ENCODE data around the gene DCLRE1C. TPM values are rescaled to one million over a fixed set of nuclear protein-coding genes. Genes with fewer than 3 reads are reported as not detected.
"Not testable (repeated sequence)": the region's sequence is repeated elsewhere in the genome, so short reads cannot be mapped to it uniquely, and the experiment has no call there.

The DCLRE1C gene
- 10 to 100 TPM; 29.2 to 47.4 TPM for total RNA-seq

DNA sequence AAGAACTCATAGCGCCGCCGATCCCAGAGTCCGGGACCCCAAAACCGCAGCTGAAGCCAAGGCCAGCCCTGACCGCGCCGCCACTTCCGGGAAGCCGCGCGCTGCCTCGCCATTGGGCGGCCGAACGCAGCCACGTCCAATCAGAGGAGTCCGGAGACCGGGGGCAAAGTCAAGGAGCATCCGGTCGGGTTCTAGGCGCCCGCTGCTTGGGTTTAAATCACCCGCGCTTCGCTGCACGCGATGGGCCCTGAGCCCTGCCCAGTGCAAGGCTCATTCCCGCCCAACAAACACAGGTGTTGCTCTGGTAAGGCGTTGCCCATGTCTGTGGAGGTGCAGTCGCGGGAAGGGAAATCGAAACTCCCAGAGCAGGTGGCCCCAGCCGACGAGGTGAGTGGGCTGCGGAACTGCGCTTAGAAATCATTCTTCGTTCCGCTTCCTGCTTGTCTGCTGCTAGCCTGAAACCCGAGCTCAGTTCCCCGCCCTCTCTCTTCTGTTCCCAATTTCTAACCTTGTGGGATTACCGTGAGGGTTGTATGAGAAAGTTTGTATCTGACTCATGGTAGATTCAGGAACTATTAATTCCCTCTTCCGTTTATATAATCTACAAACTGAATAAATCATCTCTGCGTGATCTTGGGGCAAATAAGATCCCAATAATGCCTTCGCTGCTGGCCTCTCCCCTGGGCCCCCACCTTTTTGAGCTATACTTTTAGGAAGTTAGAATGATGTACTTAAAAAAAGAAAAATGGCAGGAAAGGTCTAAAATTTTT, at the start of gene DCLRE1C:
TSS of gene DCLRE1C (minus strand) at position 96 of the 770 bp plus-strand sequence. CDS start at position 10, 86 bp downstream.
- H3K4me1 Mint-ChIP-seq: peaks cover 60% of the 10 kb centered on the region
- CTCF ChIA-PET: interaction anchor here (0.5 to 3.2 kb wide), 8 partner anchors 17 to 1652 kb away, joined by 3 to 14 read pairs (median 4); partner anchors contain the start of gene SUV39H2
- H3K9me3 Mint-ChIP-seq (ENCODE audit: low read depth): no peaks in the 10 kb centered on the region
- H3K27ac Mint-ChIP-seq: peak within 1 kb of the TSS; percentile 98
- DNase-seq (peak; percentile 96), ATAC-seq (peak; percentile 92)
- peaks cover 31% of the 10 kb centered on the region for H3K36me3 Mint-ChIP-seq
- no peaks in the 10 kb centered on the region for H3K27me3 Mint-ChIP-seq
- peak within 1 kb of the TSS; percentile 81 for H3K4me3 Mint-ChIP-seq

DNA sequence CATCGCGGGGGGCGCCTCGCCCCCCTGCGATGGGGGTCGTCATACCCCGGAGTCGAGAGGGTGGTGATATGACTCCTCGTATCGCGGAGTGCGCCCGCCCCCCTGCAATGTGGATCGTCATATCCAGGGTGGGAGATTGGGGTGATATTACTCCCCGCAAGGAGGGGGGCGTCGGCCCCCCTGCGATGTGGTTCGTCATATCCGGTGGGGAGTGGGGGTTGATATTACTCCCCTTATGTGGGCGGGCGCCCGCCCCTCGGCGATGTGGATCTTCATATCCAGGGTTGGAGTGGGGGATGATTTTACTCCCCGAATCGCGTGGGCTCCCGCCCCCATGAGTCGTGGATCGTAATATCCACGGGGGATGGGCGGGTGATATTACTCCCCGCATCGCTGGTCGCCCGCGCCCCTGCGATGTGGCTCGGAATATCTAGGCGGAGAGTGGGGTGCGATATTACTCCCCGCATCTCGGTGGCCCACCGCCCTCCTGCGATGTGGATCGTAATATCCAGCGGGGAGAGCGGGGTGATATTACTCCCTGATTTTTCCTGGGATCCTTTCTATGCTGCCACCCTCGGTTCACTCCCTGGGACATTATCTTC, 42.2 kb upstream of the DCLRE1C start:
- Mint-ChIP-seq H3K4me3 (no peak overlapping the region), H3K36me3 (no peaks in the 10 kb centered on the region), H3K4me1 (peaks cover 7% of the 10 kb centered on the region), H3K9me3 (ENCODE audit: low read depth) (no peaks in the 10 kb centered on the region), H3K27me3 (peaks cover 5% of the 10 kb centered on the region), H3K27ac (no peak overlapping the region)
- no peak for ATAC-seq
- CTCF ChIA-PET: no interaction called here
- no peak for DNase-seq

DNA sequence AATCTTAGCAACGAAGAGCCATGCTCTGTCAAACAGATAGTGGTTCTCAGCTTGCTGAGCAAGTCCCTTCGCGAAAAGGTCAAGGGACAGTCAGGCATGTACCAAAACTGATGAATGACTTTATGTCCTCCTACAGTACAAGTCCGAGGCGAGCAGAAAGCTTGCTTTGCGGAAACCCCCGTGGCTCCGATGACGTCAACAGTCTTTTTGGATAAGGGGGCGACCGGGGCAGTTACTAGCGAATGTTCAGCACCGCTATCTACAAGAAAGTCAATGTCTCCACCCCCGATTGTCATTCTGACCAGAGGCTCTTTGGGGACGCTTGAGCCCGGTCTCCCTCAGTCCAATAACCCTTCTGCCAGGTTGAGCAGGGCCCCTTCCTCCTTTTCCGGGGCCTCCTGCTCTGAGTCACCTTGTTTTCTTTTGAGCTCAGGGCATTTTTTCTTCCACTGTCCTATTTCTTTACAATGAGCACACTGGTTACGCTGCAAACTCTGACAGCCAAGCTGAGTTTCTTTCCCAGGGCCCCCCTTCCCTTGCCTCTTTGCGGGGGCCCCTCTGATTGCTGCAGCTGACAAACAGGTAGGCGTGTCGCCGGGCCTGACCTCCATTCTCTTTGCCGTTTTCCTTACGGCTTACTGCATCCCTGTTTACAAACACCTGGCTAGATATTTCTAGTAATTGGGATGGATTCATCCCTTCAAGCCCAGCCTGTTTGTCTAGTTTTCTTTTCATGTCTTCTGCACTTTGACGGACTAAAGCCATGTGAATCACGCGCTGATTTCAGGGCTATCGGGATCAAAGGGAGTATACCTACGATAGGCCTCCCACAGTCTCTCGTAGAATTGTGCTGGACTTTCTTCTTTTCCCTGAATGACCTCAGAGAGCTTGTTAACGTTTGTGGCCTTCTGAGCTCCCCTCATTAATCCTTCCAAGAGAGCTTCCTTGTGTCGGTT, 39.9 kb upstream of the DCLRE1C start:
- peaks cover 14% of the 10 kb centered on the region for H3K4me1 Mint-ChIP-seq
- not testable (repeated sequence) for ATAC-seq; H3K4me3 Mint-ChIP-seq; H3K36me3 Mint-ChIP-seq; H3K9me3 Mint-ChIP-seq (ENCODE audit: low read depth); H3K27ac Mint-ChIP-seq; DNase-seq; H3K27me3 Mint-ChIP-seq
- CTCF ChIA-PET: interaction anchor here (1.4 kb wide), 1 partner anchor 112 kb away, joined by 3 read pairs; no protein-coding TSS in a partner anchor

DNA sequence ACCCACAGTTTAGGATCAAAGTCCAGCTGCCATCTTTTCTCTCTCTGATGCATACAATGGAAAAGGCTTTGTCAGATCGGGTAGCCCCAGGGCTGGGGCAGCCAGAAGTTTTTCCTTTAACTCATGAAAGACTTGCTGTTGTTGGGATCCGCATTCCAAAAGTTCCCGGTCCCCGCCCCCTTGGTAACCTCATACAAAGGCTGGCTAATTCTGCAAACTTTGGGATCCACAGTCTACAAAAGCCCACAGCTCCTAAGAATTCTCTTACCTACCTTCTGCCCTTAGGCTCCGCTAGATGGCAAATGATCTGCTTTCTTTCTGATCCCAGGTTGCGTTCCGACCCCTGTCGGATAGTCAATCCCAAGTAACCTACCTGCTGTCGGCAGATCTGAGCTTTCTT, 38.4 kb upstream of the DCLRE1C start:
- H3K4me3 Mint-ChIP-seq; H3K27me3 Mint-ChIP-seq; H3K27ac Mint-ChIP-seq; CTCF ChIA-PET; H3K36me3 Mint-ChIP-seq; ATAC-seq; DNase-seq; H3K9me3 Mint-ChIP-seq (ENCODE audit: low read depth): not testable (repeated sequence)
- peaks cover 14% of the 10 kb centered on the region for H3K4me1 Mint-ChIP-seq

DNA sequence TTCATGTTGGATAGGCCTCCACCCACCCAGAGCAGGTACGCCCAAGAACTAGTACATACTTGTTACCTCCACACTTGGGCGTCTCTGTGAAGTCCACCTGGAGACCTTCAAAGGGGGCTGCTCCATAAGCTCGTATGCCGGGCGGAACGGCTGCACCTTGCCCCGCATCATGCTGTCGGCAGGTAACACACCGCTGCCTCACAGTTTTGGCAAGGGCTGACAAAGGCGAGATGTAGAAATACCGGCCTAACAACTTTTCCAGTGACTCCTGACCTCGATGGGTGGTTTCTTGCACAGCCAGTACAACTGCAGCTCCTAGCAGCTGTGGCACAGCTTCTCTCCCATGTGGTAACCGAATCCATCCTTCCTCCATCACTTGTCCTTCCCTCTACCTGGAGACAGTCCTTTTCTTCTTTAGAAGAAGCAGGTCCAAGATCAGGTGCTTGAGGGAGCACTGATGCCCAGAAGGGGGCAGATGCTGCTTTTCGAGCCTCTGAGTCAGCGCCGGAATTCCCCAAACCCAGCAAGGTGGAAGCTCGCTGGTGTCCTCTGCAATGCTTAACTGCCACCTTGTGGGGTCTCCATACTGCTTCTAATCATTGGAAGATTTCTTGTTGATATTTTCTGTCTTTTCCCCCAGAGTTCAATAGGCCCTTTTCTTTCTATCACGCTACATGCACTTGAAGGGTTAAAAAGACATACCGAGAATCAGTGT, 37.3 kb upstream of the DCLRE1C start:
- H3K27ac Mint-ChIP-seq; H3K4me3 Mint-ChIP-seq; H3K36me3 Mint-ChIP-seq; H3K27me3 Mint-ChIP-seq; H3K9me3 Mint-ChIP-seq (ENCODE audit: low read depth); ATAC-seq: not testable (repeated sequence)
- DNase-seq: peak; percentile 68
- peaks cover 14% of the 10 kb centered on the region for H3K4me1 Mint-ChIP-seq
- CTCF ChIA-PET: interaction anchor here (0.7 to 1.4 kb wide), 2 partner anchors 32 to 89 kb away, joined by 3 read pairs; partner anchors contain the start of gene MEIG1

DNA sequence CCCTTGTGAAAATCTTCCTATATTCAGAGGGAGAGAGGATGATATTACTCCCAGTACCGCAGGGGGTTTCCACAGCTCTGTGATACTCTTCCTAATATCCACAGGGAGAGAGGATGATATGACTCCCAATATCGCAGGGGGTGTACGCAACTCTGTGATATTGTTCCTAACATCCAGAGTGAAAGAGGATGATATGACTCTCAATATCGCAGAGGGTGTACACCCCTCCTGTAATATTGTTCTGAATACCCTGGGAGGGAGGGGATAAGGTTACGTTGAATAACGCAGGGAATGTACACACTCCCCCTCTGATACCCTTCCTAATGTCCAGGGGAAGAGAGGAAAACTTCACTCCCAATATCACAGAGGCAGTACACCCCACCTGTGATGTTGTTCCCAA, 35.7 kb upstream of the DCLRE1C start:
- peaks cover 14% of the 10 kb centered on the region for H3K4me1 Mint-ChIP-seq
- H3K36me3 Mint-ChIP-seq; H3K27me3 Mint-ChIP-seq; H3K9me3 Mint-ChIP-seq (ENCODE audit: low read depth); ATAC-seq; H3K4me3 Mint-ChIP-seq; H3K27ac Mint-ChIP-seq; CTCF ChIA-PET; DNase-seq: not testable (repeated sequence)

DNA sequence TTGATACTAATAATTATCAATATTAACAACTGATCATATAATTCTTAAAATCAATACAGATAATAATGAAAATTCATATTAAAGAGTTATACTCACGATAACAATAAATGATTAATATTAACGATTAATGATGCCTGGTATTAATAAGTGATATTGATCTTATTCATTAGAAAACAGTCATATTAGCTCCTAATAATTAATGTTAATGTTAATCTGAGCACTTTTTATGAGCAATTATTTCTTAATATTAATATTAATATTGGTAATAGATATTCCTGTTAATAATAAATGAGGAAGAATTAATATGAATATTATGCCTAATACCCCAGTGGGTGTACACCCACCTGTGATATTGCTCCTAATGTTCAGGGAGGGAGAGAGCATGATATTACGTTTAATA, 28.8 kb upstream of the DCLRE1C start:
- CTCF ChIA-PET: interaction anchor here (0.6 kb wide), 1 partner anchor 11 kb away, joined by 3 read pairs; no protein-coding TSS in a partner anchor
- ATAC-seq (no peak), DNase-seq (no peak)
- no peaks in the 10 kb centered on the region for H3K36me3 Mint-ChIP-seq
- H3K27ac Mint-ChIP-seq: no peak overlapping the region
- H3K27me3 Mint-ChIP-seq: no peaks in the 10 kb centered on the region
- H3K9me3 Mint-ChIP-seq (ENCODE audit: low read depth): no peaks in the 10 kb centered on the region
- no peaks in the 10 kb centered on the region for H3K4me1 Mint-ChIP-seq
- H3K4me3 Mint-ChIP-seq: no peak overlapping the region

DNA sequence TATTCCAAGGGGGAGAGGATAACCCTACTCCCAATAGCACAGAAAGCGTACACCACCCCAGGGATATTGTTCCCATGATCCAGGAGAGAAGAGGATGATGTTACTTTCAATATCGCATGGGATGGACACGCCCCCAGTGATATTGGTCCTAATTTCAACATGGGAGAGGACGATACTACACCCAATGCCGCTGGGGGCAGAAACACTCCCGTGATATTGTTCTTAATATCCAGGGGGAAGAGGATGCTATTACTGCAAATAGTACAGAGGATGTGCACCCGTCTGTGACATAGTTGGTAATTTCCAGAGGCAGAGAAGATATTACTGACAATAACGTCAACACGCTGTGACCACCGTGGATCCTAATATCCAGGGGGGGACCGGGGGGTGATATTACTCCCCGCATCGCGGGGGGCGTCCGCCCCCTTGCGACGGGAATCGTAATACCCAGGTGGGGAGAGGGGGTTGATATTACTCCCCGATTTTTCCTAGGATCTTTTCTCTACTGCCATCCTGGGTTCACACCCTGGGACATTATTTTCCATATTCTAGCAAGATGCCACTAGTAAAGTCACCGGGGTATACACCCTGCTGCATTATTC, 21.9 kb upstream of the DCLRE1C start:
- peaks cover 2% of the 10 kb centered on the region for H3K27me3 Mint-ChIP-seq
- H3K36me3 Mint-ChIP-seq: no peaks in the 10 kb centered on the region
- DNase-seq (no peak), ATAC-seq (no peak)
- CTCF ChIA-PET: no interaction called here
- no peak overlapping the region for H3K27ac Mint-ChIP-seq
- H3K4me1 Mint-ChIP-seq: no peaks in the 10 kb centered on the region
- H3K9me3 Mint-ChIP-seq (ENCODE audit: low read depth): no peaks in the 10 kb centered on the region
- H3K4me3 Mint-ChIP-seq: no peak overlapping the region

DNA sequence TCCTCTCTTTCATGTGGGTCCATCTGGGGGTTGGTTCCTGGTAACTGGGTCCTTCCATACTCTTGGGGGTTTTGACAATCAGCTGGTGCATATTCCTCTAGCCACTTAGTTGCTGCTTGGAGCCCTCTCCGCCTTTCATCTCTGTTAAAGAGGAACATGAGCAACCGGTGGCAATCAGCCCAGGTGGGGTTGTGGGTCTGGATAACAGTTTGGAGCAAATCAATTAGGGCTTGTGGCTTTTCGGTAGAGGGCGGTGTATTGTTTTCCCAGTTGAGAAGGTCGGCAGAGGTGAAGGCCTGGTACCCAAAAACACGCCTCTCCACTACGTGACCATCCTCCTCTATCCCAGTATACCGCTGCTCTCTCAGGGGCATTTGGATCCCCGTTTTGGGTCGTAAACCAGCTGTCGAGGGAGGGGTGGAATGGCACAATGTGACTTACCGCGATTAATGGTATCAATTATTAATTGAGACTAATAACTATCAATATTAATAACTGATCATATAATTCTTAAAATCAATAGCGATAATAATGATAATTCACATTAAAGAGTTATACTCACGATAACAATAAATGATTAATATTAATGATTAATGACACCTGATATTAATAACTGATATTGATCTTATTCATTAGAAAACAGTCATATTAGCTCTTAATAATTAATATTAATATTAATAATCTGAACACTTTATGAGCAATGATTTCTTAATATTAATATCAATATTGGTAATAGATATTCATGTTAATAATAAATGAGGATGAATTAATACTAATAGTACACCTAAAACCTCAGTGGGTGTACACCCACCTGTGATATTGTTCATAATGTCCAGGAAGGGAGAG, 20.5 kb upstream of the DCLRE1C start:
- not testable (repeated sequence) for H3K9me3 Mint-ChIP-seq (ENCODE audit: low read depth); H3K27me3 Mint-ChIP-seq; H3K27ac Mint-ChIP-seq; H3K4me3 Mint-ChIP-seq; H3K36me3 Mint-ChIP-seq; ATAC-seq; DNase-seq; H3K4me1 Mint-ChIP-seq
- CTCF ChIA-PET: interaction anchor here (0.6 to 1.9 kb wide), 2 partner anchors 15 to 1456 kb away, joined by 3 to 7 read pairs; partner anchors contain the start of gene MEIG1

DNA sequence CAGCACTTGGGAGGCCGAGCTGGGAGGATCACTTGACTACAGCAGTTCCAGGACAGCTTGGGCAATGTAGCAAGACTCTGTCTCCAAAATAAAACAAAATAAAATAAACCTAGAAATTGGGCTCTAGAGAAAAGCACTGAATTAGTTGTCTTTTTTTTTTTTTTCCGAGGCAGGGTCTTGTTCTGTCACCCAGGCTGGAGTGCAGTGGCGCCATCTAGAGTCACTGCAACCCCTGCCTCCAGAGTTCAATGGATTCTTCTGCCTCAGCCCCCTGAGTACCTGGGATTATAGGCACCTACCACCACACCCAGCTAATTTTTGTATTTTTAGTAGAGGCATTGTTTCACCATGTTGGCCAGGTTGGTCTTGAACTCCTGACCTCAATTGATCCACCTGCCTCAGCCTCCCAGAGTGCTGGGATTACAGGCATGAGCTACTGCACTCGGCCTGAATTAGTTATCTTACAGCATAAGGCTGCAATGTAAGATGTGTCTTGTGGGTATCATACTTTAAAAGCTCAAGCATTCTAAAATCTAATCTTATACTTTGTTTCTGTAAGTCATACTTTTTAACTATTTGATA, 18.1 kb upstream of the DCLRE1C start:
- Mint-ChIP-seq H3K36me3 (no peaks in the 10 kb centered on the region), H3K27ac (no peak overlapping the region), H3K27me3 (peaks cover 2% of the 10 kb centered on the region), H3K4me1 (peaks cover under 1% of the 10 kb centered on the region), H3K9me3 (ENCODE audit: low read depth) (no peaks in the 10 kb centered on the region), H3K4me3 (no peak overlapping the region)
- CTCF ChIA-PET: interaction anchor here (0.7 to 2.2 kb wide), 15 partner anchors 9 to 746 kb away, joined by 3 to 14 read pairs (median 3); partner anchors contain the start of genes CDNF, DCLRE1C, HSPA14 and MSANTD7
- DNase-seq (peak; percentile 63), ATAC-seq (peak; percentile 60)

DNA sequence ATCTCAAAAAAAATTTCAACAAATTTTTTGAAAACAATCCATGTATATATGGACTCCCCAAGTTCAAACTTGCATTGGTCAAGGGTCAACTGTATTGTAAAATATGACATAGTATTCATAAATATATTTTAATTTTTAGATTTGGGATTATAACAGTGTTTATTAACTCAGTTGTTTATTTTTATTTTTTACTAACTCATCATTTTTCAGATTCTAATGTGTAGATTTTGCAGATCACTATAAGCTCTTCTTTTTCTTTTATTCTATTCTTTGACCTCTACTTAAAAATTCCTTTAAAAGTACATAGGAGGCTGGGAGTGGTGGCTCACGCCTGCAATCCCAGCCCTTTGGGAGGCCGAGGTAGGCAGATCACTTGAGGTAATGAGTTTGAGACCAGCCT, 14.0 kb upstream of the DCLRE1C start:
- no peaks in the 10 kb centered on the region for H3K36me3 Mint-ChIP-seq
- peaks cover 3% of the 10 kb centered on the region for H3K27me3 Mint-ChIP-seq
- peaks cover 4% of the 10 kb centered on the region for H3K4me1 Mint-ChIP-seq
- H3K4me3 Mint-ChIP-seq: no peak overlapping the region
- H3K9me3 Mint-ChIP-seq (ENCODE audit: low read depth): no peaks in the 10 kb centered on the region
- ATAC-seq (no peak), DNase-seq (no peak)
- CTCF ChIA-PET: no interaction called here
- no peak overlapping the region for H3K27ac Mint-ChIP-seq

Data from activated CD8-positive, alpha-beta memory T cell treated with anti-CD3 and anti-CD28 coated beads, Interleukin-2, amount 10 ng/mL, durations not matched to agents 7 days and 5 days (primary cell).